Spleen (tissue), 11 donors: Measurements from ENCODE around the gene ITPR1. TPM values are rescaled to one million over a fixed set of nuclear protein-coding genes. Genes with fewer than 3 reads are reported as not detected.

Source experiments
- DNase-seq: peaks from one replicate; pipeline ENCODE4 v3.0.0-alpha.2; 2020
- H3K27ac ChIP-seq, 8 donors: fragments of 200-600 bp; sonication (generic) in 7 of 8; 1 replicate in 4 of 8; 2 replicates in 4 of 8; pipeline versions ENCODE4 v1.5.0 to v1.8.0; 2016 to 2021; ENCODE audit warnings: inconsistent platforms in 4 of 8, mild to moderate bottlenecking in 4 of 8, moderate library complexity in 1 of 8
- H3K27me3 ChIP-seq, 7 donors: fragments of 200-600 bp; sonication (generic) in 6 of 7; replicated peaks in 1 of 7; 1 replicate in 4 of 7; 2 replicates in 3 of 7; pipeline versions ENCODE4 v1.5.0 to v1.8.0; 2016 to 2021; ENCODE audit warnings: inconsistent platforms in 3 of 7, mild to moderate bottlenecking in 1 of 7
- H3K36me3 ChIP-seq, 6 donors: fragments of 200-600 bp; sonication (generic) in 5 of 6; 1 replicate in 4 of 6; 2 replicates in 2 of 6; pipeline versions ENCODE4 v1.5.0 to v1.8.0; 2016 to 2021; ENCODE audit warnings: inconsistent platforms in 2 of 6
- H3K4me1 ChIP-seq, 6 donors: fragments of 200-600 bp; sonication (generic) in 5 of 6; 1 replicate in 3 of 6; 2 replicates in 3 of 6; pipeline versions ENCODE4 v1.5.0 to v1.8.0; 2016 to 2021; ENCODE audit warnings: inconsistent platforms in 3 of 6
- H3K4me3 ChIP-seq, 8 donors: fragments of 200-600 bp; sonication (generic) in 7 of 8; 1 replicate in 4 of 8; 2 replicates in 4 of 8; pipeline versions ENCODE4 v1.5.0 to v1.8.0; 2016 to 2021; ENCODE audit warnings: inconsistent platforms in 4 of 8, mild to moderate bottlenecking in 4 of 8, moderate library complexity in 2 of 8
- H3K9me3 ChIP-seq, 8 donors: fragments of 200-600 bp; sonication (generic) in 7 of 8; 1 replicate in 4 of 8; 2 replicates in 4 of 8; pipeline versions ENCODE4 v1.5.0 to v1.8.0; 2016 to 2021; ENCODE audit warnings: inconsistent platforms in 4 of 8
- CTCF ChIP-seq, 11 experiments: fragments of 200-600 bp in 7 of 11; fragments of 450-650 bp in 4 of 11; sonication (generic) in 4 of 11; IDR thresholded peaks in 8 of 11; conservative IDR thresholded peaks in 3 of 11; 1 replicate in 7 of 11; 2 replicates in 4 of 11; pipeline versions ENCODE4 v1.4.0 to v1.8.0; 2016 to 2021; ENCODE audit warnings: antibody characterized with exemption in 11 of 11, inconsistent platforms in 4 of 11, mild to moderate bottlenecking in 1 of 11
- POLR2A ChIP-seq, 3 donors: fragments of 450-650 bp; IDR thresholded peaks; one replicate each; pipeline ENCODE4 v1.5.1; 2017; ENCODE audit warnings: antibody characterized with exemption in 3 of 3, mild to moderate bottlenecking in 1 of 3
- POLR2AphosphoS5 ChIP-seq, 3 donors: sonication (generic); formaldehyde crosslinking; IDR thresholded peaks; one replicate each; pipeline ENCODE4 v1.5.1; 2017; ENCODE audit warnings: antibody characterized with exemption in 3 of 3
- WGBS, 5 donors: extraction: QIAGEN DNeasy Blood & Tissue Kit in 3 of 5; methylation state at CpG; one replicate each; pipeline versions ENCODE4 v1.1.5 to v1.1.7; 2013 to 2018; 5-methylcytosine and 5-hydroxymethylcytosine counted together
- intact Hi-C: fragments of 100-400 bp; cut with DNase I; formaldehyde crosslinking; loops from one replicate; pipeline ENCODE4 v1.15.0; 2023; ENCODE audit warnings: low total_unique reads
- polyA plus RNA-seq, 3 donors: library from polyadenylated mRNA; stranded (reverse); fragments of 200-250 nt; gene quantifications; one replicate each; pipeline ENCODE4 v1.2.1, GENCODE V29; 2013
- total RNA-seq, 7 donors: library from RNA; depleted of rRNA in 3 of 7; stranded (reverse); fragments of >200 nt in 3 of 7; fragmentation: NEBNext Ultra II Directional in 4 of 7; extraction: Animal tissue kit (Norgen Biotek cat#: 25700) in 4 of 7; gene quantifications; one replicate each; pipeline versions ENCODE4 v1.1.0 to v1.2.1, GENCODE V29; 2016 to 2021
- donor health status: healthy with polysubstance abuse.
- donor health status: DM: no; HTN: no; CAD: no; lungs with moderate emphysema.
- donor health status: DM: no; HTN: no; CAD: no.
- donor health status: Bipolar disorder and iron deficiency.
- donor health status: healthy.
- donor health status: DM: no; HTN: no; CAD: no.
- donor health status: DM: yes; HTN: yes; CAD: no.

ITPR1 gene
- total and polyA plus RNA-seq, 10 donors = 17.5 to 194 (median 129) TPM

- Histone ChIP-seq H3K36me3 (peaks cover 0 to 99% (median 45%) of the 10 kb centered on the region in 6 donors), H3K27me3 (no peaks in the 10 kb centered on the region), H3K4me3 (no peak overlapping the region), H3K4me1 (no peaks in the 10 kb centered on the region), H3K9me3 (peaks cover 0 to 8% (median 5%) of the 10 kb centered on the region in 8 donors), H3K27ac (no peak overlapping the region)
- WGBS, 5 donors = 90 to 97% (median 97%) methylated on average over 5 of the region's 5 CpGs
- intact Hi-C loops = no loop called here
- DNase-seq = no peak
- TF ChIP-seq POLR2A (IDR thresholded peaks at IDR 0.05) (no peak), CTCF (IDR thresholded peaks at IDR 0.05 in 8 of 11, conservative IDR thresholded peaks at IDR 0.05 in 3 of 11) (no peak), POLR2AphosphoS5 (IDR thresholded peaks at IDR 0.05) (no peak)
These were observed 308.7 kb downstream of the ITPR1 start for GRCh38 chr3:4801892-4802291.

DNA sequence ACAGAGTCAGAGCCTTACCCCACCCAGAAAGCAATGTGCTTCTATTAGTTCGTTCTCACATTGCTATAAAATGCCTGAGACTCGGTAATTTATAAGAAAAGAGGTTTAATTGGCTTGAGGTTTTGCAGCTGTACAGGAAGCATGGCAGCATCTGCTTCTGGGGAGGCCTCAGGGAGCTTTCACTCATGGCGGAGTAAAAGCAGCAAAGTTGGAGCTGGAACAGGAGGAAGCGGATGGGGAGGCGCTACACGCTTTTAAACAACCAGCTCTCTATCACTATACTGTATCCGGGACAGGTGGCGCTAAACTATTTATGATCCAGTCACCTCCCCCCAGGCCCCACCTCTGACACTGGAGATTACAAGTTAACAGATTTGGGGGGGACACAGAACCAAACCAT is 309.8 kb downstream of the ITPR1 start:
- 95 to 99% (median 97%) methylated on average over 8 of the region's 8 CpGs for WGBS, 5 donors
- TF ChIP-seq CTCF (IDR thresholded peaks at IDR 0.05 in 8 of 11, conservative IDR thresholded peaks at IDR 0.05 in 3 of 11) (no peak), POLR2A (IDR thresholded peaks at IDR 0.05) (no peak), POLR2AphosphoS5 (IDR thresholded peaks at IDR 0.05) (no peak)
- Histone ChIP-seq H3K27ac (no peak overlapping the region), H3K4me3 (no peak overlapping the region), H3K27me3 (no peaks in the 10 kb centered on the region), H3K4me1 (no peaks in the 10 kb centered on the region), H3K36me3 (peaks cover 0 to 98% (median 46%) of the 10 kb centered on the region in 6 donors), H3K9me3 (no peaks in the 10 kb centered on the region)
- DNase-seq = no peak
- intact Hi-C loops = no loop called here

- WGBS, 5 donors = 94 to 96% (median 94%) methylated on average over 14 of the region's 14 CpGs
- Histone ChIP-seq H3K36me3 (peaks cover 0 to 99% (median 45%) of the 10 kb centered on the region in 6 donors), H3K4me3 (no peak overlapping the region), H3K4me1 (no peaks in the 10 kb centered on the region), H3K27me3 (no peaks in the 10 kb centered on the region), H3K27ac (no peak overlapping the region), H3K9me3 (no peaks in the 10 kb centered on the region)
- TF ChIP-seq POLR2A (IDR thresholded peaks at IDR 0.05) (no peak), CTCF (IDR thresholded peaks at IDR 0.05 in 8 of 11, conservative IDR thresholded peaks at IDR 0.05 in 3 of 11) (no peak), POLR2AphosphoS5 (IDR thresholded peaks at IDR 0.05) (no peak)
- intact Hi-C loops = no loop called here
- no peak for DNase-seq
These were observed 311.3 kb downstream of the ITPR1 start for GRCh38 chr3:4804161-4805058.

GRCh38 chr3:4805662-4806061 is 312.5 kb downstream of the ITPR1 start:
- TF ChIP-seq POLR2A (IDR thresholded peaks at IDR 0.05) = no peak
- TF ChIP-seq POLR2AphosphoS5 (IDR thresholded peaks at IDR 0.05) = no peak
- TF ChIP-seq CTCF (IDR thresholded peaks at IDR 0.05 in 8 of 11, conservative IDR thresholded peaks at IDR 0.05 in 3 of 11) = no peak
- no peak overlapping the region for H3K27ac ChIP-seq
- H3K4me1 ChIP-seq = no peaks in the 10 kb centered on the region
- no peaks in the 10 kb centered on the region for H3K9me3 ChIP-seq
- WGBS, 5 donors = 68 to 80% (median 76%) methylated on average over 7 of the region's 7 CpGs
- H3K36me3 ChIP-seq = peaks cover 0 to 99% (median 41%) of the 10 kb centered on the region in 6 donors
- H3K27me3 ChIP-seq = no peaks in the 10 kb centered on the region
- no peak overlapping the region for H3K4me3 ChIP-seq
- no peak for DNase-seq
- intact Hi-C loops = no loop called here
